Osteoblast (primary cell): ENCODE results near the gene RNASE11. TPM values are rescaled to one million over a fixed set of nuclear protein-coding genes. Genes with fewer than 3 reads are reported as not detected.
"Not testable (repeated sequence)": the region's sequence is repeated elsewhere in the genome, so short reads cannot be mapped to it uniquely, and the experiment has no call there.

Experiments
- DNase-seq: peaks from one replicate; pipeline ENCODE4 v3.0.0; 2011; ENCODE audit warnings: low spot score, mixed read lengths; ENCODE audit not compliant: insufficient read length; ENCODE audit errors: missing footprints
- H2AFZ ChIP-seq: 2 replicates; pipeline ENCODE4 v1.6.0; 2011; ENCODE audit warnings: mild to moderate bottlenecking, low read length
- H3K27ac ChIP-seq: 2 replicates; pipeline ENCODE4 v1.5.1; 2011; ENCODE audit warnings: mild to moderate bottlenecking, low read depth, low read length, moderate library complexity
- H3K27me3 ChIP-seq: 2 replicates; pipeline ENCODE4 v1.6.0; 2012; ENCODE audit warnings: mild to moderate bottlenecking, control low read depth, inconsistent platforms, low read length, moderate library complexity; ENCODE audit not compliant: insufficient read depth
- H3K36me3 ChIP-seq: 2 replicates; pipeline ENCODE4 v1.5.1; 2011; ENCODE audit warnings: mild to moderate bottlenecking, low read length, control low read depth, moderate library complexity; ENCODE audit not compliant: insufficient read depth
- H3K4me1 ChIP-seq: 2 replicates; pipeline ENCODE4 v1.5.1; 2011; ENCODE audit warnings: mild to moderate bottlenecking, low read length, control low read depth, moderate library complexity; ENCODE audit not compliant: insufficient read depth
- H3K4me2 ChIP-seq: 2 replicates; pipeline ENCODE4 v1.6.0; 2011; ENCODE audit warnings: mild to moderate bottlenecking, low read length; ENCODE audit not compliant: insufficient read depth
- H3K4me3 ChIP-seq: fragments of 200-600 bp; sonication (generic); 3 replicates; pipeline ENCODE4 v1.5.1; 2012; ENCODE audit warnings: mild to moderate bottlenecking, low read length, inconsistent platforms; ENCODE audit not compliant: insufficient read depth
- H3K79me2 ChIP-seq: 2 replicates; pipeline ENCODE4 v1.6.0; 2012; ENCODE audit warnings: mild to moderate bottlenecking, low read length, control low read depth, inconsistent platforms; ENCODE audit not compliant: insufficient read depth
- H3K9me3 ChIP-seq: 2 replicates; pipeline ENCODE4 v1.5.1; 2011; ENCODE audit warnings: low read depth, low read length, control low read depth
- H4K20me1 ChIP-seq: 2 replicates; pipeline ENCODE4 v1.6.0; 2012; ENCODE audit warnings: mild to moderate bottlenecking, low read length, control low read depth; ENCODE audit not compliant: insufficient read depth
- CTCF ChIP-seq: IDR thresholded peaks from 2 replicates; pipeline ENCODE4 v1.5.1; 2011; ENCODE audit warnings: mild to moderate bottlenecking, low read depth, low read length, moderate library complexity; ENCODE audit errors: extremely low read depth
- total RNA-seq: library from RNA; depleted of rRNA; stranded (reverse); fragments of >200 nt; gene quantifications from 2 replicates; pipeline ENCODE4 v1.2.3, GENCODE V29; 2012

RNASE11 gene
- total RNA-seq, 1 donor = not detected

- no peak for DNase-seq
- H2AFZ ChIP-seq = no peak overlapping the region
- H3K9me3 ChIP-seq = peaks cover 2% of the 10 kb centered on the region
- no peaks in the 10 kb centered on the region for H3K4me1 ChIP-seq
- no peak overlapping the region for H3K4me3 ChIP-seq
- no peaks in the 10 kb centered on the region for H3K36me3 ChIP-seq
- no peak overlapping the region for H3K4me2 ChIP-seq
- H3K79me2 ChIP-seq = no peaks in the 10 kb centered on the region
- no peaks in the 10 kb centered on the region for H4K20me1 ChIP-seq
- no peak for TF ChIP-seq CTCF
- H3K27ac ChIP-seq = no peak overlapping the region
- H3K27me3 ChIP-seq = no peaks in the 10 kb centered on the region
Observed at GRCh38 chr14:20569066-20569465, 18.7 kb downstream of the RNASE11 start.

GRCh38 chr14:20568393-20568792 is 19.4 kb downstream of the RNASE11 start:
- DNase-seq = no peak

GRCh38 chr14:20567199-20567598 is 20.6 kb downstream of the RNASE11 start:
- H3K79me2 ChIP-seq, DNase-seq, H3K4me2 ChIP-seq, H4K20me1 ChIP-seq, H2AFZ ChIP-seq, H3K9me3 ChIP-seq, H3K4me1 ChIP-seq, H3K27me3 ChIP-seq, H3K4me3 ChIP-seq, H3K36me3 ChIP-seq, H3K27ac ChIP-seq: not testable (repeated sequence)

More at GRCh38 chr14:20568393-20568792, 19.4 kb downstream of the RNASE11 start:
- Histone ChIP-seq H2AFZ (no peak overlapping the region), H3K4me3 (no peak overlapping the region), H3K4me1 (no peaks in the 10 kb centered on the region), H3K27ac (no peak overlapping the region), H3K79me2 (no peaks in the 10 kb centered on the region), H3K4me2 (no peak overlapping the region), H3K36me3 (no peaks in the 10 kb centered on the region), H4K20me1 (no peaks in the 10 kb centered on the region), H3K9me3 (peaks cover 2% of the 10 kb centered on the region), H3K27me3 (peaks cover 1% of the 10 kb centered on the region)
- no peak for TF ChIP-seq CTCF

GRCh38 chr14:20564501-20564997 is 23.3 kb downstream of the RNASE11 start:
- TF ChIP-seq CTCF = no peak
- peaks cover 7% of the 10 kb centered on the region for H3K27me3 ChIP-seq

More at GRCh38 chr14:20564501-20564997, 23.3 kb downstream of the RNASE11 start:
- DNase-seq = no peak
- H3K4me2 ChIP-seq = no peak overlapping the region
- H3K4me1 ChIP-seq = no peaks in the 10 kb centered on the region
- no peak overlapping the region for H3K4me3 ChIP-seq
- no peak overlapping the region for H2AFZ ChIP-seq
- H3K36me3 ChIP-seq = no peaks in the 10 kb centered on the region
- no peaks in the 10 kb centered on the region for H4K20me1 ChIP-seq
- H3K9me3 ChIP-seq = peaks cover 2% of the 10 kb centered on the region
- no peaks in the 10 kb centered on the region for H3K79me2 ChIP-seq
- H3K27ac ChIP-seq = no peak overlapping the region
